HL-60/S4 treated with retinoic acid at 250 ng/mL for 4 days and 3 days (cell line): ENCODE data around the gene EFHD2.
"Not testable (repeated sequence)": the region's sequence is repeated elsewhere in the genome, so short reads cannot be mapped to it uniquely, and the experiment has no call there.

Experiments
- in situ Hi-C: fragments of 300-500 bp; cut with MboI; formaldehyde crosslinking; loops from 2 replicates; pipeline ENCODE4 v1.7.0; 2022; ENCODE audit warnings: low sequenced_read_pairs

Gene EFHD2

GRCh38 chr1:15386164-15386749 lies 23.4 kb upstream of the EFHD2 start:
- in situ Hi-C loops: no loop called here

GRCh38 chr1:15388201-15388880 lies 21.3 kb upstream of the EFHD2 start:
- in situ Hi-C loops: no loop called here

- in situ Hi-C loops: not testable (repeated sequence)
Measured at GRCh38 chr1:15389828-15390227, 19.9 kb upstream of the EFHD2 start.

- in situ Hi-C loops: no loop called here
Measured at GRCh38 chr1:15390667-15391066, 19.0 kb upstream of the EFHD2 start.

GRCh38 chr1:15391366-15391765 lies 18.3 kb upstream of the EFHD2 start:
- in situ Hi-C loops: no loop called here

- in situ Hi-C loops: no loop called here
Measured at GRCh38 chr1:15393475-15394257, 16.0 kb upstream of the EFHD2 start.

- in situ Hi-C loops: no loop called here
Measured at GRCh38 chr1:15394258-15394690, 15.4 kb upstream of the EFHD2 start.

- in situ Hi-C loops: no loop called here
Measured at GRCh38 chr1:15397236-15397635, 12.5 kb upstream of the EFHD2 start.

- in situ Hi-C loops: no loop called here
Measured at GRCh38 chr1:15399710-15400109, 10.0 kb upstream of the EFHD2 start.

GRCh38 chr1:15400627-15401026 lies 9.1 kb upstream of the EFHD2 start:
- in situ Hi-C loops: no loop called here

GRCh38 chr1:15401391-15402055 lies 8.2 kb upstream of the EFHD2 start:
- in situ Hi-C loops: no loop called here

GRCh38 chr1:15402809-15403450 lies 6.8 kb upstream of the EFHD2 start:
- in situ Hi-C loops: no loop called here

GRCh38 chr1:15403962-15404580 lies 5.6 kb upstream of the EFHD2 start:
- in situ Hi-C loops: no loop called here

GRCh38 chr1:15405106-15405850 lies 4.4 kb upstream of the EFHD2 start:
- in situ Hi-C loops: no loop called here

GRCh38 chr1:15406614-15407559 lies 2.8 kb upstream of the EFHD2 start:
- in situ Hi-C loops: no loop called here

GRCh38 chr1:15407580-15407979 lies 2.1 kb upstream of the EFHD2 start:
- in situ Hi-C loops: no loop called here

GRCh38 chr1:15408890-15409387 lies 749 bp upstream of the EFHD2 start:
- in situ Hi-C loops: no loop called here

GRCh38 chr1:15410223-15410883 lies 665 bp downstream of the EFHD2 start:
- in situ Hi-C loops: no loop called here
